Astrocyte (in vitro differentiated cells and primary cell): ENCODE data around the gene SUSD6. TPM values are rescaled to one million over a fixed set of nuclear protein-coding genes. Genes with fewer than 3 reads are reported as not detected.

Experiments
- DNase-seq: peaks from one replicate; pipeline ENCODE4 v3.0.0-alpha.2; 2010; ENCODE audit warnings: low read depth
- FAIRE-seq: peaks from 2 replicates; lab custom pipeline; 2011; peaks lifted over from hg19 to GRCh38; lab: Jason Lieb, UNC
- H2AFZ ChIP-seq: 2 replicates; pipeline ENCODE4 v1.6.0; 2012; ENCODE audit warnings: low read depth, low read length, inconsistent platforms
- H3K27ac ChIP-seq: 2 replicates; pipeline ENCODE4 v1.5.1; 2011; ENCODE audit warnings: low read depth, low read length, inconsistent platforms
- H3K27me3 ChIP-seq: 2 replicates; pipeline ENCODE4 v1.6.0; 2011; ENCODE audit warnings: low read length, inconsistent platforms; ENCODE audit not compliant: insufficient read depth
- H3K36me3 ChIP-seq: 2 replicates; pipeline ENCODE4 v1.5.1; 2011; ENCODE audit warnings: low read length, inconsistent platforms; ENCODE audit not compliant: insufficient read depth
- H3K4me1 ChIP-seq: 2 replicates; pipeline ENCODE4 v1.5.1; 2011; ENCODE audit warnings: low read length, inconsistent platforms; ENCODE audit not compliant: insufficient read depth
- H3K4me2 ChIP-seq: 2 replicates; pipeline ENCODE4 v1.6.0; 2012; ENCODE audit warnings: low read length, inconsistent platforms
- H3K4me3 ChIP-seq: 2 replicates; pipeline ENCODE4 v1.5.1; 2011; ENCODE audit warnings: low read depth, mild to moderate bottlenecking, low read length, inconsistent platforms; ENCODE audit not compliant: insufficient read depth
- H3K79me2 ChIP-seq: 2 replicates; pipeline ENCODE4 v1.6.0; 2012; ENCODE audit warnings: mild to moderate bottlenecking, low read length, inconsistent platforms; ENCODE audit not compliant: insufficient read depth
- H3K9ac ChIP-seq: 2 replicates; pipeline ENCODE4 v1.6.0; 2012; ENCODE audit warnings: mild to moderate bottlenecking, low read length, inconsistent platforms
- H3K9me3 ChIP-seq: 2 replicates; pipeline ENCODE4 v1.5.1; 2012; ENCODE audit warnings: low read depth, mild to moderate bottlenecking, low read length, inconsistent platforms; ENCODE audit not compliant: insufficient read depth
- H4K20me1 ChIP-seq: 2 replicates; pipeline ENCODE4 v1.6.0; 2012; ENCODE audit warnings: low read length, inconsistent platforms; ENCODE audit not compliant: insufficient read depth
- H3K27ac Mint-ChIP-seq: one replicate; pipeline ENCODE4 v1.8.0; 2021; ENCODE audit warnings: mild to moderate bottlenecking, mixed read lengths; ENCODE audit not compliant: unreplicated experiment
- H3K27me3 Mint-ChIP-seq: one replicate; pipeline ENCODE4 v1.8.0; 2021; ENCODE audit warnings: low read depth, mixed read lengths; ENCODE audit not compliant: unreplicated experiment
- H3K36me3 Mint-ChIP-seq: one replicate; pipeline ENCODE4 v1.8.0; 2021; ENCODE audit warnings: low read depth, mixed read lengths; ENCODE audit not compliant: unreplicated experiment
- H3K4me1 Mint-ChIP-seq: one replicate; pipeline ENCODE4 v1.8.0; 2021; ENCODE audit warnings: low read depth, mixed read lengths; ENCODE audit not compliant: unreplicated experiment
- H3K4me3 Mint-ChIP-seq: one replicate; pipeline ENCODE4 v1.8.0; 2021; ENCODE audit warnings: mild to moderate bottlenecking, moderate library complexity, mixed read lengths; ENCODE audit not compliant: unreplicated experiment
- H3K9me3 Mint-ChIP-seq: one replicate; pipeline ENCODE4 v1.8.0; 2021; ENCODE audit warnings: mild to moderate bottlenecking, mixed read lengths; ENCODE audit not compliant: unreplicated experiment
- EZH2 ChIP-seq: IDR thresholded peaks from 2 replicates; pipeline ENCODE4 v1.6.1; 2012; ENCODE audit warnings: mild to moderate bottlenecking, low read length, inconsistent platforms; ENCODE audit not compliant: insufficient read depth
- total RNA-seq: library from RNA; stranded (reverse); gene quantifications from 2 replicates; pipeline ENCODE4 v1.2.1, GENCODE V29; 2021
- TF ChIP-seq, protein P1 (sequence below): IDR thresholded peaks from 2 replicates; pipeline ENCODE4 v1.5.1; 2011; ENCODE audit warnings: low read depth, mild to moderate bottlenecking, inconsistent platforms, low read length, moderate library complexity; ENCODE audit not compliant: insufficient read depth

SUSD6 gene
- total RNA-seq, 1 donor from 2014 or later = 25.6 TPM

DNA sequence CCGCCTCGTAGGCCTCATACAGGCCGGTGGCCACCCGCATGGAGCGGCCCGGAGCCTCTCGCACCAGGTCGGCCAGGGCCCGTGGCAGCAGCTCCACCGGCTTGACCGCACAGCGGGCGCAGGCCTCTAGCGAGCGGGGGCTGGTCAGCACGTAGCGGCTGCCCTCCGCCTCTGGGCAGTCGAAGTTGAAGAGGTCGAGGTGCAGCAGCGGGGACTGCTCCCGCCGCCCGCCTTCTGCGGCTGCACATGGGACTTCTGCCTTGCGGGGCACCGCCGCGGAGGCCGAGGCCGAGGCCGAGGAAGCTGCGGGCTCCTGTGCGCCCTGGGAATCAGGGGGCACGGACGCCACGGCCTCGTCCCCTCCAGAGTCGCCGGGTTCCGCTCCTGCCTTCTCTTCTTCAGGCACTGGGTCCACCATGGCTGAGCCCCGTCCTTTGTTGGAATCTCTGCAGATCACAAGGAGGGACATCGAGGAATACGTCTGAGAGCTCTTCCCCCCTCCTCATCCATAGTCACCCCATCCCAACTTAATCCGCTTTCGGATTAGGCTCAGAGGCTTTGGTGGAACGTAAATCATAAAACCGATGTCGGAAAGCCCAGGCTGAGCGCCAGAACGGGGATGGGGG lies 38.1 kb upstream of the SUSD6 start:
- TF ChIP-seq EZH2 = no peak
- TF ChIP-seq, protein P1, sequence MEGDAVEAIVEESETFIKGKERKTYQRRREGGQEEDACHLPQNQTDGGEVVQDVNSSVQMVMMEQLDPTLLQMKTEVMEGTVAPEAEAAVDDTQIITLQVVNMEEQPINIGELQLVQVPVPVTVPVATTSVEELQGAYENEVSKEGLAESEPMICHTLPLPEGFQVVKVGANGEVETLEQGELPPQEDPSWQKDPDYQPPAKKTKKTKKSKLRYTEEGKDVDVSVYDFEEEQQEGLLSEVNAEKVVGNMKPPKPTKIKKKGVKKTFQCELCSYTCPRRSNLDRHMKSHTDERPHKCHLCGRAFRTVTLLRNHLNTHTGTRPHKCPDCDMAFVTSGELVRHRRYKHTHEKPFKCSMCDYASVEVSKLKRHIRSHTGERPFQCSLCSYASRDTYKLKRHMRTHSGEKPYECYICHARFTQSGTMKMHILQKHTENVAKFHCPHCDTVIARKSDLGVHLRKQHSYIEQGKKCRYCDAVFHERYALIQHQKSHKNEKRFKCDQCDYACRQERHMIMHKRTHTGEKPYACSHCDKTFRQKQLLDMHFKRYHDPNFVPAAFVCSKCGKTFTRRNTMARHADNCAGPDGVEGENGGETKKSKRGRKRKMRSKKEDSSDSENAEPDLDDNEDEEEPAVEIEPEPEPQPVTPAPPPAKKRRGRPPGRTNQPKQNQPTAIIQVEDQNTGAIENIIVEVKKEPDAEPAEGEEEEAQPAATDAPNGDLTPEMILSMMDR = no peak
- H3K27me3 ChIP-seq = peaks cover 60% of the 10 kb centered on the region
- H3K9me3 ChIP-seq = no peaks in the 10 kb centered on the region
- Mint-ChIP-seq H3K4me3 (no peak overlapping the region), H3K27me3 (peaks cover 59% of the 10 kb centered on the region), H3K4me1 (peaks cover 3% of the 10 kb centered on the region), H3K36me3 (peaks cover under 1% of the 10 kb centered on the region), H3K27ac (no peak overlapping the region), H3K9me3 (peaks cover 2% of the 10 kb centered on the region)
- DNase-seq (no peak), FAIRE-seq (no peak)
- H3K27ac ChIP-seq = no peak overlapping the region
- no peak overlapping the region for H3K9ac ChIP-seq
- H3K4me3 ChIP-seq = no peak overlapping the region
- H3K79me2 ChIP-seq = no peaks in the 10 kb centered on the region
- H2AFZ ChIP-seq = peak overlapping the region; percentile 1
- peaks cover 3% of the 10 kb centered on the region for H3K4me1 ChIP-seq
- H4K20me1 ChIP-seq = no peaks in the 10 kb centered on the region
- peak overlapping the region; percentile 91 for H3K4me2 ChIP-seq
- H3K36me3 ChIP-seq = no peaks in the 10 kb centered on the region

DNA sequence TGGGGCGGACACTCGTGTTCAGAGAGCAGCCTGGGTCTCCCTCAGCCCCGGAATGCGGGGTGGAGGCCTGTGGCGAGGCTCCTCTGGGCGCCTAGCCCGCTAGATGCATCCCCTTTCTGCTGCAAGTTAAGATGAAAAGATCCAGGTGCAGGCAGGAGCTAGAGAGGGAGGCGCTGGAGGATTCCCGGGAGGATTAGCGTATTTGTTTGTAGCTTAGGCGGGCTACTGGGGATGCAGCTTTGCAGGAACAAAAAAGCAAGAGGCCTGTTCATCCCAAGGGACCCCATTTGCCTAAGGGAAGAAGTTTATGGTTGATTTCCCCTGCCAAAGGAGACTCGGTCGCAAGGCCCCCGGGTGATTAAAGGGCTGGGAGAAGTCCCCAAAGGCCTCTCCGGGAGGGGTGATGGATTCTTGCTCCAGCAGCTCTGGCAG lies 37.5 kb upstream of the SUSD6 start:
- Histone ChIP-seq H3K36me3 (no peaks in the 10 kb centered on the region), H3K4me1 (peaks cover 3% of the 10 kb centered on the region), H3K9ac (no peak overlapping the region), H3K79me2 (no peaks in the 10 kb centered on the region), H3K9me3 (no peaks in the 10 kb centered on the region), H4K20me1 (no peaks in the 10 kb centered on the region), H3K4me3 (no peak overlapping the region), H3K27ac (no peak overlapping the region), H2AFZ (peak overlapping the region; percentile 1), H3K4me2 (peak overlapping the region; percentile 91), H3K27me3 (peaks cover 55% of the 10 kb centered on the region)
- Mint-ChIP-seq H3K27me3 (peaks cover 55% of the 10 kb centered on the region), H3K9me3 (peaks cover 2% of the 10 kb centered on the region), H3K27ac (no peak overlapping the region), H3K4me1 (peaks cover 3% of the 10 kb centered on the region), H3K36me3 (no peaks in the 10 kb centered on the region), H3K4me3 (no peak overlapping the region)
- TF ChIP-seq, protein P1 = no peak
- peak; percentile 84 for TF ChIP-seq EZH2
- no peak for DNase-seq
- FAIRE-seq = no peak
